GM12873 (cell line): ENCODE data around the gene GADD45B.

Experiments used
- CTCF ChIP-seq: IDR thresholded peaks from 2 replicates; pipeline ENCODE4 v1.5.1; 2012; ENCODE audit warnings: low read depth, mild to moderate bottlenecking, moderate library complexity, low read length, control low read depth; ENCODE audit not compliant: insufficient read depth; ENCODE audit errors: missing control alignments

The GADD45B gene

GRCh38 chr19:2438178-2438577 is 37.7 kb upstream of the GADD45B start:
- TF ChIP-seq CTCF = no peak

- no peak for TF ChIP-seq CTCF
Observed at GRCh38 chr19:2440515-2440914, 35.4 kb upstream of the GADD45B start.

- no peak for TF ChIP-seq CTCF
Observed at GRCh38 chr19:2441096-2441752, 34.7 kb upstream of the GADD45B start.

- no peak for TF ChIP-seq CTCF
Observed at GRCh38 chr19:2443116-2443784, 32.7 kb upstream of the GADD45B start.

GRCh38 chr19:2443785-2444182 is 32.1 kb upstream of the GADD45B start:
- TF ChIP-seq CTCF = no peak

- TF ChIP-seq CTCF = no peak
Observed at GRCh38 chr19:2444251-2445002, 31.5 kb upstream of the GADD45B start.

GRCh38 chr19:2446381-2446780 is 29.5 kb upstream of the GADD45B start:
- TF ChIP-seq CTCF = no peak
